Liver (tissue), 9 donors: ENCODE data around the gene GMPR2. TPM values are rescaled to one million over a fixed set of nuclear protein-coding genes. Genes with fewer than 3 reads are reported as not detected.

Experiments
- DNase-seq: peaks from one replicate; pipeline ENCODE4 v3.0.0-alpha.2; 2017; ENCODE audit warnings: low spot score
- H3K27ac ChIP-seq, 2 donors: one replicate each; pipeline ENCODE4 v1.7.0; 2013; ENCODE audit warnings: inconsistent platforms in 2 of 2, low read length in 2 of 2, control low read depth in 1 of 2, low read depth in 1 of 2, mild to moderate bottlenecking in 1 of 2
- H3K27me3 ChIP-seq, 4 donors: one replicate each; pipeline versions ENCODE4 v1.6.1 to v1.7.0; 2013; ENCODE audit warnings: low read length in 3 of 4, inconsistent platforms in 1 of 4, mild to moderate bottlenecking in 1 of 4, moderate library complexity in 1 of 4; ENCODE audit not compliant: control insufficient read depth in 4 of 4, insufficient read depth in 4 of 4
- H3K36me3 ChIP-seq, 4 donors: one replicate each; pipeline versions ENCODE4 v1.6.1 to v1.7.0; 2013; ENCODE audit warnings: low read length in 3 of 4, mild to moderate bottlenecking in 3 of 4, low read depth in 1 of 4, moderate library complexity in 1 of 4; ENCODE audit not compliant: control insufficient read depth in 4 of 4, insufficient read depth in 3 of 4
- H3K4me1 ChIP-seq, 4 donors: one replicate each; pipeline versions ENCODE4 v1.6.1 to v1.7.0; 2013; ENCODE audit warnings: low read length in 3 of 4, mild to moderate bottlenecking in 3 of 4, moderate library complexity in 1 of 4; ENCODE audit not compliant: control insufficient read depth in 4 of 4, insufficient read depth in 4 of 4
- H3K4me3 ChIP-seq, 3 donors: one replicate each; pipeline versions ENCODE4 v1.6.1 to v1.7.0; 2013; ENCODE audit warnings: low read length in 3 of 3, control low read depth in 1 of 3, low read depth in 1 of 3, mild to moderate bottlenecking in 1 of 3
- H3K9ac ChIP-seq, 2 donors: one replicate each; pipeline ENCODE4 v1.7.0; 2013; ENCODE audit warnings: low read length in 2 of 2, mild to moderate bottlenecking in 2 of 2, moderate library complexity in 2 of 2, control low read depth in 1 of 2, low read depth in 1 of 2
- H3K9me3 ChIP-seq, 4 donors: one replicate each; pipeline versions ENCODE4 v1.6.1 to v1.7.0; 2013; ENCODE audit warnings: low read length in 3 of 4; ENCODE audit not compliant: control insufficient read depth in 4 of 4
- ATF3 ChIP-seq: IDR thresholded peaks from 2 replicates; pipeline ENCODE4 v1.6.1; 2016; ENCODE audit warnings: antibody characterized with exemption
- CTCF ChIP-seq: fragments of 150-350 bp; IDR thresholded peaks from 2 replicates; pipeline ENCODE4 v1.5.1; 2017; ENCODE audit warnings: improper control_type of control experiment, low read depth, low read length; ENCODE audit not compliant: missing input control
- EGR1 ChIP-seq, 2 donors: IDR thresholded peaks; 2 replicates each; pipeline ENCODE4 v1.6.1; 2016 to 2018; ENCODE audit warnings: antibody characterized with exemption in 2 of 2, low read depth in 2 of 2
- FOXA1 ChIP-seq: IDR thresholded peaks from 2 replicates; pipeline ENCODE4 v1.6.1; 2016; ENCODE audit warnings: antibody characterized with exemption
- FOXA2 ChIP-seq: IDR thresholded peaks from 2 replicates; pipeline ENCODE4 v1.6.1; 2016; ENCODE audit warnings: antibody characterized with exemption
- GABPA ChIP-seq, 2 donors: IDR thresholded peaks in 1 of 2; conservative IDR thresholded peaks in 1 of 2; 2 replicates each; pipeline ENCODE4 v1.6.1; 2016; ENCODE audit warnings: antibody characterized with exemption in 2 of 2, mild to moderate bottlenecking in 1 of 2, moderate library complexity in 1 of 2
- HNF4A ChIP-seq, 2 donors: conservative IDR thresholded peaks; 2 replicates each; pipeline ENCODE4 v1.6.1; 2016; ENCODE audit warnings: antibody characterized with exemption in 2 of 2, mild to moderate bottlenecking in 2 of 2
- HNF4G ChIP-seq: IDR thresholded peaks from 2 replicates; pipeline ENCODE4 v1.6.1; 2016; ENCODE audit warnings: antibody characterized with exemption
- JUND ChIP-seq, 2 donors: IDR thresholded peaks; 2 replicates each; pipeline ENCODE4 v1.6.1; 2016; ENCODE audit warnings: antibody characterized with exemption in 2 of 2
- MAX ChIP-seq: IDR thresholded peaks from 2 replicates; pipeline ENCODE4 v1.6.1; 2016; ENCODE audit warnings: antibody characterized with exemption
- NR2F2 ChIP-seq: IDR thresholded peaks from 2 replicates; pipeline ENCODE4 v1.6.1; 2016; ENCODE audit warnings: antibody characterized with exemption
- RAD21 ChIP-seq, 2 donors: IDR thresholded peaks; 2 replicates each; pipeline ENCODE4 v1.6.1; 2016; ENCODE audit warnings: antibody characterized with exemption in 2 of 2, mild to moderate bottlenecking in 2 of 2
- REST ChIP-seq: IDR thresholded peaks from 2 replicates; pipeline ENCODE4 v1.6.1; 2016; ENCODE audit warnings: antibody characterized with exemption, mild to moderate bottlenecking
- RXRA ChIP-seq, 2 donors: IDR thresholded peaks; 2 replicates each; pipeline ENCODE4 v1.6.1; 2017 to 2018; ENCODE audit warnings: antibody characterized with exemption in 2 of 2, mild to moderate bottlenecking in 1 of 2
- SP1 ChIP-seq: IDR thresholded peaks from 2 replicates; pipeline ENCODE4 v1.6.1; 2018; ENCODE audit warnings: antibody characterized with exemption, mild to moderate bottlenecking
- TAF1 ChIP-seq: conservative IDR thresholded peaks from 2 replicates; pipeline ENCODE4 v1.6.1; 2016; ENCODE audit warnings: antibody characterized with exemption, mild to moderate bottlenecking
- YY1 ChIP-seq: IDR thresholded peaks from 2 replicates; pipeline ENCODE4 v1.6.1; 2016; ENCODE audit warnings: antibody characterized with exemption, mild to moderate bottlenecking
- ZBTB33 ChIP-seq: IDR thresholded peaks from 2 replicates; pipeline ENCODE4 v1.6.1; 2016; ENCODE audit warnings: antibody characterized with exemption
- WGBS: extraction: QIAGEN DNeasy Blood & Tissue Kit; methylation state at CpG from one replicate; pipeline ENCODE4 v1.1.7; 2013; 5-methylcytosine and 5-hydroxymethylcytosine counted together
- polyA plus RNA-seq, 2 donors: library from polyadenylated mRNA; stranded (reverse) in 1 of 2; unstranded in 1 of 2; fragments of 200-250 nt in 1 of 2; fragments of >200 nt in 1 of 2; fragmentation: Nextera tagmentation in 1 of 2; extraction: Ambion mirVana in 1 of 2; gene quantifications; one replicate each; pipeline versions ENCODE4 v1.2.1 to v1.2.3, GENCODE V29; 2013 to 2015
- total RNA-seq, 2 donors: library from RNA; depleted of rRNA; stranded (reverse); fragments of >200 nt; gene quantifications; one replicate each; pipeline ENCODE4 v1.2.3, GENCODE V29; 2014
- donor health status: healthy.
- donor health status: healthy.
- donor health status: healthy.
- donor health status: healthy.
- donor health status: healthy.

Gene GMPR2
- total and polyA plus RNA-seq, 4 donors = 28.6 to 42.7 (median 32.4) TPM

GRCh38 chr14:24269368-24269767, 36.6 kb downstream of the GMPR2 start:
- H3K9ac ChIP-seq = no peak overlapping the region
- no peak overlapping the region for H3K4me3 ChIP-seq
- no peaks in the 10 kb centered on the region for H3K9me3 ChIP-seq
- no peaks in the 10 kb centered on the region for H3K27me3 ChIP-seq
- H3K36me3 ChIP-seq = peaks cover 0 to 38% (median 10%) of the 10 kb centered on the region in 4 donors
- peaks cover 1 to 19% (median 4%) of the 10 kb centered on the region in 4 donors for H3K4me1 ChIP-seq
- no peak for DNase-seq
- H3K27ac ChIP-seq = no peak overlapping the region
- WGBS = 95% methylated on average over 8 of the region's 8 CpGs
- TF ChIP-seq GABPA (IDR thresholded peaks at IDR 0.05 in 1 of 2, conservative IDR thresholded peaks at IDR 0.05 in 1 of 2) (no peak), YY1 (no peak), EGR1 (IDR thresholded peaks at IDR 0.05; ENCODE audit: low read depth in 2 of 2) (no peak), FOXA2 (no peak), NR2F2 (no peak), CTCF (no peak), ZBTB33 (no peak), TAF1 (no peak), SP1 (no peak), RAD21 (IDR thresholded peaks at IDR 0.05) (no peak), ATF3 (no peak), HNF4G (no peak), RXRA (IDR thresholded peaks at IDR 0.05) (no peak), FOXA1 (no peak), REST (no peak), JUND (IDR thresholded peaks at IDR 0.05) (no peak), MAX (no peak), HNF4A (conservative IDR thresholded peaks at IDR 0.05) (no peak)
